Prostate gland (tissue), 2 donors: ENCODE data around the gene KLHL28. TPM values are rescaled to one million over a fixed set of nuclear protein-coding genes. Genes with fewer than 3 reads are reported as not detected.

Experiments
- DNase-seq: peaks from one replicate; pipeline ENCODE4 v3.0.0-alpha.2; 2019; ENCODE audit warnings: low spot score
- H3K27ac ChIP-seq, 2 donors: fragments of 200-600 bp; sonication (generic); 2 replicates each; pipeline ENCODE4 v1.5.1; 2017 to 2019
- H3K27me3 ChIP-seq: fragments of 200-600 bp; sonication (generic); replicated peaks from 2 replicates; pipeline ENCODE4 v1.5.1; 2019; ENCODE audit not compliant: insufficient read depth
- H3K36me3 ChIP-seq, 2 donors: fragments of 200-600 bp; sonication (generic); 1 replicate in 1 of 2; 2 replicates in 1 of 2; pipeline versions ENCODE4 v1.5.1 to v1.8.1; 2017 to 2019
- H3K4me1 ChIP-seq: fragments of 200-600 bp; sonication (generic); replicated peaks from 2 replicates; pipeline ENCODE4 v1.5.1; 2019
- H3K4me3 ChIP-seq, 2 donors: fragments of 200-600 bp; sonication (generic); 2 replicates each; pipeline ENCODE4 v1.5.1; 2017 to 2019
- H3K9me3 ChIP-seq: fragments of 200-600 bp; sonication (generic); 2 replicates; pipeline ENCODE4 v1.5.1; 2017
- POLR2A ChIP-seq: fragments of 450-650 bp; IDR thresholded peaks from one replicate; pipeline ENCODE4 v1.6.1; 2016; ENCODE audit warnings: antibody characterized with exemption, mild to moderate bottlenecking
- POLR2AphosphoS5 ChIP-seq: sonication (generic); formaldehyde crosslinking; IDR thresholded peaks from one replicate; pipeline ENCODE4 v1.6.1; 2017; ENCODE audit warnings: antibody characterized with exemption
- WGBS: methylation state at CpG from one replicate; pipeline ENCODE4 v1.1.5; 2018; 5-methylcytosine and 5-hydroxymethylcytosine counted together
- intact Hi-C: fragments of 100-400 bp; cut with DNase I; formaldehyde crosslinking; loops from one replicate; pipeline ENCODE4 v1.14.2; 2022
- total RNA-seq, 2 donors: library from RNA; depleted of rRNA; stranded (reverse); fragments of >200 nt; gene quantifications; one replicate each; pipeline ENCODE4 v1.1.0, GENCODE V29; 2016
- TF ChIP-seq, protein P1 (sequence below), 4 experiments: fragments of 200-600 bp in 2 of 4; fragments of 450-650 bp in 2 of 4; sonication (generic) in 2 of 4; IDR thresholded peaks; 1 replicate in 3 of 4; 2 replicates in 1 of 4; pipeline ENCODE4 v1.5.1; 2016 to 2019; ENCODE audit warnings: antibody characterized with exemption in 4 of 4, mild to moderate bottlenecking in 2 of 4, moderate library complexity in 2 of 4

KLHL28 gene, protein sequence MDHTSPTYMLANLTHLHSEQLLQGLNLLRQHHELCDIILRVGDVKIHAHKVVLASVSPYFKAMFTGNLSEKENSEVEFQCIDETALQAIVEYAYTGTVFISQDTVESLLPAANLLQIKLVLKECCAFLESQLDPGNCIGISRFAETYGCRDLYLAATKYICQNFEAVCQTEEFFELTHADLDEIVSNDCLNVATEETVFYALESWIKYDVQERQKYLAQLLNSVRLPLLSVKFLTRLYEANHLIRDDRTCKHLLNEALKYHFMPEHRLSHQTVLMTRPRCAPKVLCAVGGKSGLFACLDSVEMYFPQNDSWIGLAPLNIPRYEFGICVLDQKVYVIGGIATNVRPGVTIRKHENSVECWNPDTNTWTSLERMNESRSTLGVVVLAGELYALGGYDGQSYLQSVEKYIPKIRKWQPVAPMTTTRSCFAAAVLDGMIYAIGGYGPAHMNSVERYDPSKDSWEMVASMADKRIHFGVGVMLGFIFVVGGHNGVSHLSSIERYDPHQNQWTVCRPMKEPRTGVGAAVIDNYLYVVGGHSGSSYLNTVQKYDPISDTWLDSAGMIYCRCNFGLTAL
- 1 to 10 TPM; 7.4 to 9.7 TPM for total RNA-seq

DNA sequence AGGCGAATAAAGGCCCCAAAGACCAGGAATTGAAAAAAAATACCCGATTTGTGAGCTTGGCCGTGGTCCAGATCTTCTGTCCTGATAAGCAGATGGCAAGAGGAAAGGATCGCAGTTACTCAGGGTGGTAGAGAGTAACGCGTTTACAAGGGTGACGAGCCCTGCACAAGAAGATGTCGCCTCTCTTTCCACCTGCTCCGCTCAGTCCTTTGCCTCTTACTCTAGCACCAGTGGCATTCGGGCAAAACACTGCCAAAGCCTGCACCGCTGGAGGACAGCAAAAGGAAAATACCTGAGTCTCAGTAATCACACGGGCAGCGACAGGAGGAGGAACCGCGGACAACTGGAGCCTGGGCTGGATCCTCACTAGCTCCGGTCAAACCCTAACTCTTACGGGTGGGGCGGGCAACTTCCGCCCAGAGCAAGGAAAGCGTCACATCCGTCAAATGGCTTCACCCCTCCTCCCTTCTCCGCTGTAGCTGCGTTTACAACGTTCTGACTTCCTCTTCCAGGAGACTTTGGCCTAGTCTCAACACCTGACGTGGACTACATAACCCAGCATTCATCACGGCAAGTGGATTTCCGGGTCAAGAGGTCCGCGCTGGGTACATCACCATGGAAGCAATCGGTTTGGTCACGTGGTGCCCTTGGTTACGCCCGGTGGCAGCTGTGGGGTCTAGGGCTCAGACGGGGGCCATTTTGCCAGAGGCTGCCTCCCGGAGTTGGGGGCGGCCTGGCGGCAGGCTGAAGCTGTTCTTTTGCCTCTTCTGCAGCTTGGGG lies at the start of gene KLHL28, which contains the start of gene TOGARAM1:
KLHL28 (minus strand) TSS at position 394 of the 780 bp plus-strand sequence. CDS start 16,019 bp downstream, outside the sequence.
TOGARAM1 (plus strand) TSS at position 637 of the 780 bp plus-strand sequence. CDS start 232 bp downstream, outside the sequence.
- Histone ChIP-seq H3K27ac (peak within 1 kb of the TSS; percentile 90 to 92), H3K4me3 (peak within 1 kb of the TSS; percentile 69 to 78), H3K4me1 (peaks cover 6% of the 10 kb centered on the region), H3K27me3 (no peaks in the 10 kb centered on the region), H3K36me3 (no peaks in the 10 kb centered on the region), H3K9me3 (no peaks in the 10 kb centered on the region)
- intact Hi-C loops = loop anchor here (2.0 to 5.0 kb wide), 4 partner anchors 65 to 291 kb away; partner anchors contain the start of genes FANCM, FKBP3, MIS18BP1 and PRPF39
- TF ChIP-seq POLR2A = peak; percentile 83
- TF ChIP-seq, protein P1, sequence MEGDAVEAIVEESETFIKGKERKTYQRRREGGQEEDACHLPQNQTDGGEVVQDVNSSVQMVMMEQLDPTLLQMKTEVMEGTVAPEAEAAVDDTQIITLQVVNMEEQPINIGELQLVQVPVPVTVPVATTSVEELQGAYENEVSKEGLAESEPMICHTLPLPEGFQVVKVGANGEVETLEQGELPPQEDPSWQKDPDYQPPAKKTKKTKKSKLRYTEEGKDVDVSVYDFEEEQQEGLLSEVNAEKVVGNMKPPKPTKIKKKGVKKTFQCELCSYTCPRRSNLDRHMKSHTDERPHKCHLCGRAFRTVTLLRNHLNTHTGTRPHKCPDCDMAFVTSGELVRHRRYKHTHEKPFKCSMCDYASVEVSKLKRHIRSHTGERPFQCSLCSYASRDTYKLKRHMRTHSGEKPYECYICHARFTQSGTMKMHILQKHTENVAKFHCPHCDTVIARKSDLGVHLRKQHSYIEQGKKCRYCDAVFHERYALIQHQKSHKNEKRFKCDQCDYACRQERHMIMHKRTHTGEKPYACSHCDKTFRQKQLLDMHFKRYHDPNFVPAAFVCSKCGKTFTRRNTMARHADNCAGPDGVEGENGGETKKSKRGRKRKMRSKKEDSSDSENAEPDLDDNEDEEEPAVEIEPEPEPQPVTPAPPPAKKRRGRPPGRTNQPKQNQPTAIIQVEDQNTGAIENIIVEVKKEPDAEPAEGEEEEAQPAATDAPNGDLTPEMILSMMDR (IDR thresholded peaks at IDR 0.05) = peak in 1 of 4 experiments; percentile 22
- peak; percentile 100 for TF ChIP-seq POLR2AphosphoS5
- DNase-seq = peak; percentile 99
- WGBS = under 1% methylated on average over 37 of the region's 37 CpGs

DNA sequence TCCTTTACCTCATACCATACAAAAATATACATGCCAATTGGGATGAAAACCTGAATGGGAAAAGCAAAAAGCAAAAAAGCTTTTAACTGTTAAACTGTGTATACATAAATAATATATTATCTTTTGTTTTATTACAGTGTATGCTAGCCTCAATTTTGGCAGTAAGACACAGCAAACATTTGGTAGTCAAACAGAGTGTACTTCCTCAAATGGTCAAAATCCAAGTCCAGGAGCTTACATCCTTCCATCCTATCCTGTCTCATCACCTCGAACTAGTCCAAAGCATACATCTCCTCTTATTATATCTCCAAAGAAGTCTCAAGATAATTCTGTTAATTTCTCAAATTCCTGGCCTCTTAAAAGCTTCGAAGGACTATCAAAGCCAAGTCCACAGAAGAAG lies 42.2 kb upstream of the KLHL28 start:
- intact Hi-C loops = no loop called here
- H3K36me3 ChIP-seq = no peaks in the 10 kb centered on the region
- 52% methylated on average over 2 of the region's 2 CpGs for WGBS
- DNase-seq = no peak
- TF ChIP-seq POLR2A = no peak
- peak; percentile 16 for TF ChIP-seq POLR2AphosphoS5
- no peaks in the 10 kb centered on the region for H3K9me3 ChIP-seq
- H3K27me3 ChIP-seq = no peaks in the 10 kb centered on the region
- H3K4me3 ChIP-seq = no peak overlapping the region
- no peaks in the 10 kb centered on the region for H3K4me1 ChIP-seq
- no peak overlapping the region for H3K27ac ChIP-seq

DNA sequence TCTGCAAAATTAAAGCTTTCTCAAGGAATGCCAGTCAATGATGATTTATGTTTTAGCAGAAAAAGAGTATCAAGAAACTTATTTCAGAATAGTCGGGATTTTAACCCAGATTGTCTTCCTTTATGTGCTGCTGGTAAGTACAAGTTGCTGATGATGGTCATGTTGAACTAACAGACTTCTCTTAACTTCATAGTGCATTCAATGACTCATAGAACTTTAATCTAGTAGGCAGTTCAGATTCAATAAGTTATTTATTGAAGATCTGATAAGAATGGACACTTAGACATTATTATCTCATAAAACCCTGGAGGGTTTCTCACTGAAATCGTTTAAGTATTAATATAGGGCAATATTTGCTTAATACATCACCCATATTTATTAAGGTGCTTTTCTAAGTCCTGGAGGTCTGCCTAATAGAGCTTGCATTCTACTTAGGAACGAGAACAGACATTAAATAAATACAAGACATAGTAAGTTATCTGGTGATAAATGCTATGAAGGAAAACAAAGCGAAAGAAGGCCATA lies 34.1 kb upstream of the KLHL28 start:
- no peaks in the 10 kb centered on the region for H3K9me3 ChIP-seq
- no peak overlapping the region for H3K27ac ChIP-seq
- 44% methylated on average over 4 of the region's 4 CpGs for WGBS
- TF ChIP-seq, protein P1 (IDR thresholded peaks at IDR 0.05) = no peak
- no peak for TF ChIP-seq POLR2A
- TF ChIP-seq POLR2AphosphoS5 = no peak
- no peaks in the 10 kb centered on the region for H3K36me3 ChIP-seq
- H3K27me3 ChIP-seq = no peaks in the 10 kb centered on the region
- no peak overlapping the region for H3K4me3 ChIP-seq
- no peaks in the 10 kb centered on the region for H3K4me1 ChIP-seq
- no peak for DNase-seq
- intact Hi-C loops = no loop called here

DNA sequence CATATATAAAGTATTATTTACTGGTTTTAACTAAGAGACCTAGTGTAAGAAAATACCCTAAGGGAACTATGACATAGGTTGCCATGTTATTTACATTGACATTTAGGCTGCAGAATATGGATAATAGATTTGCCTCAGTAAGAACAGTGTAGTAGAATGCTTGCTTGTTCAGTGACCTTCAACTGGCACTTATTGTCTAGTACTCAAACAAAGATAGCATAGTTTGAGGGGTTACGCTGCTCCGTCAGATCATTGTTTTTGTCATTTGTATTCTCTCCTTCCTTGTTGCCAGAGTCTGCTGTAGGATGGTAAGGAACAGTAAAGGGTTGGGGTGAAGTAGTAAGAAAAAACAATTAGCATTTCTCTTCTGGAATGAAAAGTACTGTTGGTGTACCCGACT lies 33.4 kb upstream of the KLHL28 start:
- intact Hi-C loops = no loop called here
- WGBS = 86% methylated on average over 3 of the region's 3 CpGs
- Histone ChIP-seq H3K36me3 (no peaks in the 10 kb centered on the region), H3K27me3 (no peaks in the 10 kb centered on the region), H3K9me3 (no peaks in the 10 kb centered on the region), H3K27ac (no peak overlapping the region), H3K4me1 (no peaks in the 10 kb centered on the region), H3K4me3 (no peak overlapping the region)
- no peak for DNase-seq
- TF ChIP-seq POLR2A (no peak), POLR2AphosphoS5 (no peak)
- TF ChIP-seq, protein P1 (IDR thresholded peaks at IDR 0.05) = no peak

DNA sequence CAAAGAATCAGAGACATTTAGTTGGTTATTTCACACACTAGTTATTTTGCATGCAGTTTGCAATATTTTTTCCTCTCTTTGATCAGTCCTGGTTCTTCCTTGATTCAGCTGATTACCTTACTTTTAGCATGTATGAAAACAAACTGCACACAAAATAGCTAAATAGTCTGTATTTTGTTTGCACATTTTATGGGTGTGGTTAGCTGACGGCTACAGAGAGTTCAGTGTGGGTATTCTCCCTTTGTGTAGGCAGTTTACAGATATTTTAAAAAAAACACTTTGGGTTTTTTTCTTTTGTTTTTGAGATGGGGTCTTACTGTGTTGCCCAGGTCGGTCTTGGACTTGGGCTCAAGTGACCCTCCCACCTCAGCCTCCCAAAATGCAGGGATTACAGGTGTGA lies 28.8 kb upstream of the KLHL28 start:
- DNase-seq = no peak
- Histone ChIP-seq H3K27ac (no peak overlapping the region), H3K27me3 (no peaks in the 10 kb centered on the region), H3K9me3 (no peaks in the 10 kb centered on the region), H3K4me3 (no peak overlapping the region), H3K36me3 (no peaks in the 10 kb centered on the region), H3K4me1 (no peaks in the 10 kb centered on the region)
- WGBS = 67% methylated on average over 2 of the region's 2 CpGs
- intact Hi-C loops = no loop called here
- TF ChIP-seq, protein P1 (IDR thresholded peaks at IDR 0.05) = no peak
- TF ChIP-seq POLR2AphosphoS5 (no peak), POLR2A (no peak)
